Hematopoietic multipotent progenitor cell treated with erythropoietin and hydrocortisone succinate and interleukin-3 and kit ligand, for 15 days (in vitro differentiated cells): ENCODE measurements around the gene KANSL1.
"Not testable (repeated sequence)": the region's sequence is repeated elsewhere in the genome, so short reads cannot be mapped to it uniquely, and the experiment has no call there.

ENCODE experiments used
- DNase-seq: peaks from one replicate; pipeline ENCODE4 v3.0.0-alpha.2; 2015; ENCODE audit warnings: low spot score

The KANSL1 gene

GRCh38 chr17:46193151-46193625 is at the start of gene KANSL1:
TSS of gene KANSL1 (minus strand) at chr17:46193429. CDS start at chr17:46172143, 21,286 bp downstream.
- DNase-seq: peak; percentile 95

- DNase-seq: not testable (repeated sequence)
Observed at GRCh38 chr17:46231359-46231758, 38.1 kb upstream of the KANSL1 start.

- DNase-seq: peak; percentile 97
Observed at GRCh38 chr17:46225274-46225794, 32.1 kb upstream of the KANSL1 start.

- DNase-seq: not testable (repeated sequence)
Observed at GRCh38 chr17:46224864-46225263, 31.6 kb upstream of the KANSL1 start.

- not testable (repeated sequence) for DNase-seq
Observed at GRCh38 chr17:46223041-46223440, 29.8 kb upstream of the KANSL1 start.

- no peak for DNase-seq
Observed at GRCh38 chr17:46216682-46217081, 23.5 kb upstream of the KANSL1 start.

GRCh38 chr17:46212634-46213435 is 19.6 kb upstream of the KANSL1 start:
- peak; percentile 83 for DNase-seq

GRCh38 chr17:46208997-46209396 is 15.8 kb upstream of the KANSL1 start:
- no peak for DNase-seq

GRCh38 chr17:46205975-46206374 is 12.7 kb upstream of the KANSL1 start:
- no peak for DNase-seq

GRCh38 chr17:46202424-46202823 is 9.2 kb upstream of the KANSL1 start:
- DNase-seq: no peak

GRCh38 chr17:46201491-46201890 is 8.3 kb upstream of the KANSL1 start:
- no peak for DNase-seq

- no peak for DNase-seq
Observed at GRCh38 chr17:46200197-46200596, 7.0 kb upstream of the KANSL1 start.

GRCh38 chr17:46199379-46199778 is 6.2 kb upstream of the KANSL1 start:
- DNase-seq: no peak

- DNase-seq: no peak
Observed at GRCh38 chr17:46198233-46198632, 5.0 kb upstream of the KANSL1 start.

- no peak for DNase-seq
Observed at GRCh38 chr17:46197530-46197929, 4.3 kb upstream of the KANSL1 start.

GRCh38 chr17:46195939-46196716 is 2.9 kb upstream of the KANSL1 start:
- DNase-seq: no peak

- DNase-seq: no peak
Observed at GRCh38 chr17:46195217-46195855, 2.1 kb upstream of the KANSL1 start.

- DNase-seq: peak; percentile 79
Observed at GRCh38 chr17:46194393-46195216, 1.4 kb upstream of the KANSL1 start.

- peak; percentile 96 for DNase-seq
Observed at GRCh38 chr17:46193626-46194392, 580 bp upstream of the KANSL1 start.

- DNase-seq: peak; percentile 69
Observed at GRCh38 chr17:46192439-46193150, 634 bp downstream of the KANSL1 start.
